Measurements from ENCODE around the gene CRYBB1.

Gene CRYBB1

DNA sequence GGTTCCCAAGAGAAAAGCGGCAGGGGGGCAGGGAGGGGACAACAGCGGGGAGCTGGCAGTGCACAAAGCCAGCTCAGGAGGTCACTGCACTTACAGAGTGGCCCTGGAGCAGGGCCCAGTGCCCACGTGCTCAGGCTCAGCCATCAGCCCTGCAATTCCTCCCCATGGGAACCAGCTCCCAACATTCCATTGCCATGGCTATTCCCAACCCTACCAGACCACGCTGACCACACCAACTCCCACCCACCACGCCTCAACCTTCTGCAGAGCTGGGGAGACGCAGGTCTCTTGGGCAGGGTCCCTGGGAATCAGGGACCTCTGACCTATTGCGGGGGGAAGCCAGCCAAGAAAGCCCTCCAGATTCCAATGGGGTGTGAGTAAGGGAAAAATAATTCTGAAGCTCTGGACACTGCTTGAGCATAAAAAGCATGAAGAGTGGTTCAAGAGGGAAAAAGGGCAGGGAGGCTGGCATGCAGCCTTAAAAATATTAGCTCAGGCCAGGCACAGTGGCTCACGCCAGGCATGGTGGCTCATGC is 67.3 kb downstream of the CRYBB1 start:
- peak; percentile 49 for DNase-seq (ENCODE audit: extremely low read depth, low read depth)
- TF ChIP-seq, protein P1, sequence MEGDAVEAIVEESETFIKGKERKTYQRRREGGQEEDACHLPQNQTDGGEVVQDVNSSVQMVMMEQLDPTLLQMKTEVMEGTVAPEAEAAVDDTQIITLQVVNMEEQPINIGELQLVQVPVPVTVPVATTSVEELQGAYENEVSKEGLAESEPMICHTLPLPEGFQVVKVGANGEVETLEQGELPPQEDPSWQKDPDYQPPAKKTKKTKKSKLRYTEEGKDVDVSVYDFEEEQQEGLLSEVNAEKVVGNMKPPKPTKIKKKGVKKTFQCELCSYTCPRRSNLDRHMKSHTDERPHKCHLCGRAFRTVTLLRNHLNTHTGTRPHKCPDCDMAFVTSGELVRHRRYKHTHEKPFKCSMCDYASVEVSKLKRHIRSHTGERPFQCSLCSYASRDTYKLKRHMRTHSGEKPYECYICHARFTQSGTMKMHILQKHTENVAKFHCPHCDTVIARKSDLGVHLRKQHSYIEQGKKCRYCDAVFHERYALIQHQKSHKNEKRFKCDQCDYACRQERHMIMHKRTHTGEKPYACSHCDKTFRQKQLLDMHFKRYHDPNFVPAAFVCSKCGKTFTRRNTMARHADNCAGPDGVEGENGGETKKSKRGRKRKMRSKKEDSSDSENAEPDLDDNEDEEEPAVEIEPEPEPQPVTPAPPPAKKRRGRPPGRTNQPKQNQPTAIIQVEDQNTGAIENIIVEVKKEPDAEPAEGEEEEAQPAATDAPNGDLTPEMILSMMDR (IDR thresholded peaks at IDR 0.05; ENCODE audit: low read depth, low read length), result no peak

DNA sequence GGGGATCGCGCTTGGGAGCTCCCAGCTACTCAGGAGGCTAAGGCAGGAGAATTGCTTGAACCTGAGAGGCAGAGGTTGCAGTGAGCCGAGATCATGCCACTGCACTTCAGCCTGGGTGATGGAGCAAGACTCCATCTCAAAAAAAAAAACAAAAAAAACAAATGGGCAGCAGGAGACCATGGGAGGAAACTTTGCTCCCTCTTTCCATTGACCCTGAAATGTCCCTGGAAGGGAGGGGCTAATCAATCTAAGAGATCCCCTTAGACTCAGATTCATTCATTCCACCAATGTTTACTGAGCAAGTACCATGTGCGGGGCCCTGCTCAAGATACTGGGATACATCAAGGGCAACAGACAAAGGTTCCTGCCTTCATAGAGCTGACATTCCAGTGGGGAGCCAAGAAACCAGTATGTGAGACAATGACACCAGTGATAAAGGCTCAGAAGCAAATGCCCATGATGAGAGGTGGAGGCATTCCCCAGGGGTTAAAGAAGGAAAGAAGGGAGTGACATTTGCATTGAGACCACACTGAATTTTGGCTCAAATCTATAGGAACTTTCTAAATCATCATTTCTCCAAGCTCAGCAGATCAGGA is 67.8 kb downstream of the CRYBB1 start:
- TF ChIP-seq, protein P1 (IDR thresholded peaks at IDR 0.05; ENCODE audit: low read depth, low read length), result no peak
- DNase-seq (ENCODE audit: extremely low read depth, low read depth), result no peak

Data from AG09319 (cell line).